Measurements from ENCODE around the gene NEO1.

- no peak for TF ChIP-seq EZH2 (IDR thresholded peaks at IDR 0.05)
- no peak for TF ChIP-seq FOXP2 (optimal IDR thresholded peaks at IDR 0.05; ENCODE audit: control extremely low read depth, extremely low read length, insufficient read depth)
- TF ChIP-seq POLR2AphosphoS5 (IDR thresholded peaks at IDR 0.05; ENCODE audit: borderline replicate concordance, low read depth, low read length) = no peak
These were observed 65.8 kb downstream of the NEO1 start for GRCh38 chr15:73118055-73118454.

All from SK-N-MC (cell line).